Keratinocyte (primary cell): ENCODE results near the gene CA14.

Experiments used
- CTCF ChIP-seq, 3 experiments: IDR thresholded peaks in 1 of 3; conservative IDR thresholded peaks in 1 of 3; optimal IDR thresholded peaks in 1 of 3; 2 replicates in 2 of 3; 3 replicates in 1 of 3; pipeline versions ENCODE3 to v1.5.1; 2011; ENCODE audit warnings: low read length in 3 of 3, mild to moderate bottlenecking in 3 of 3, moderate library complexity in 2 of 3, control low read depth in 1 of 3, inconsistent platforms in 1 of 3; ENCODE audit not compliant: insufficient read depth in 2 of 3; ENCODE audit errors: extremely low read depth in 1 of 3
- EZH2 ChIP-seq: IDR thresholded peaks from one replicate; pipeline ENCODE4 v1.6.1; 2012; ENCODE audit warnings: inconsistent platforms, mild to moderate bottlenecking, low read length, moderate library complexity

DNA sequence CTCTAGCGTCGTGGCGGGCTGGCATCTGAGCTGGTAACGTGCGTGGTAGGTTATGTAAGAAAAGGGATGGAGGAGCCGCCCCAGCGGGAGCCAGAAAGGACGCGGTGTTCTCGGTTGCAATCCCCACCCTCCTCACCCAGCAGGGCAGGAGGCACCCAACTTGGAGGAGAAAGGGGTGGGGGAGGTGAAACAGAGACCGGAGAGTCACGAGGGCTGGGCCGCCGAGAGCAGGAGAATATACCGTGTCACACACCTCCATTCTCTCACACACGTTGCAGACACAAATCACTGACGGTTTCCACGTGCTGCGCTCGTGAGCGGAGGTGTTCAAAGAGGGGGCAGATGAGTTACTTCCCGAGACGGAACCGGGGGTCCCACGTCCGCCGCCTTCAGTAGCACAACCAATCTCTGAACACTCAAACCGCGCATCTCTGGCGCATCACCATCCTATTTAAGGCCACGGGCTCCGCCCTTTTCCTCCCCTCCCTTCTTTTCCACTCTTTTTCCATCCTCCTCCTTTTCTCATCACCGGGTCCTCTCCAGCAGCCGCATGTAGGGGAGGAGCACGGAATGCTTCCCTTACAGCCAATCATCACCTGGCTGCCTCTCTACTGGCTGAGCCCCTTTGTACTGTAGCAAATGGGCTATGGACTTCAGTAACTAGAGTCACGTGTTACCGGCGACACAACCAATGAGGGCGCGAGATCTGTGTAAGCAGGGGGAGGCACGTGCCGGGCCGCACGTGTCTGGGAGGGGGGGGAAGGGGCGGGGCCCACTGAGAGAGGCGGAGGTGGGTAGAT, 24.4 kb downstream of the CA14 start, which contains the start of gene CIART:
- TF ChIP-seq EZH2 = no peak
- TF ChIP-seq CTCF (optimal IDR thresholded peaks at IDR 0.05 in 1 of 3, IDR thresholded peaks at IDR 0.05 in 1 of 3, conservative IDR thresholded peaks at IDR 0.05 in 1 of 3; ENCODE audit: extremely low read depth in 1 of 3, insufficient read depth in 2 of 3, low read length in 3 of 3) = no peak
